ENCODE results near the gene PYY.

- TF ChIP-seq CTCF (conservative IDR thresholded peaks at IDR 0.05; ENCODE audit: low read length) (no peak), EZH2phosphoT487 (IDR thresholded peaks at IDR 0.05; ENCODE audit: borderline replicate concordance, low read depth, low read length) (no peak)
Observed at GRCh38 chr17:43976963-43977837, 23.5 kb upstream of the PYY start.
